ENCODE results near the gene HEMGN.

DNA sequence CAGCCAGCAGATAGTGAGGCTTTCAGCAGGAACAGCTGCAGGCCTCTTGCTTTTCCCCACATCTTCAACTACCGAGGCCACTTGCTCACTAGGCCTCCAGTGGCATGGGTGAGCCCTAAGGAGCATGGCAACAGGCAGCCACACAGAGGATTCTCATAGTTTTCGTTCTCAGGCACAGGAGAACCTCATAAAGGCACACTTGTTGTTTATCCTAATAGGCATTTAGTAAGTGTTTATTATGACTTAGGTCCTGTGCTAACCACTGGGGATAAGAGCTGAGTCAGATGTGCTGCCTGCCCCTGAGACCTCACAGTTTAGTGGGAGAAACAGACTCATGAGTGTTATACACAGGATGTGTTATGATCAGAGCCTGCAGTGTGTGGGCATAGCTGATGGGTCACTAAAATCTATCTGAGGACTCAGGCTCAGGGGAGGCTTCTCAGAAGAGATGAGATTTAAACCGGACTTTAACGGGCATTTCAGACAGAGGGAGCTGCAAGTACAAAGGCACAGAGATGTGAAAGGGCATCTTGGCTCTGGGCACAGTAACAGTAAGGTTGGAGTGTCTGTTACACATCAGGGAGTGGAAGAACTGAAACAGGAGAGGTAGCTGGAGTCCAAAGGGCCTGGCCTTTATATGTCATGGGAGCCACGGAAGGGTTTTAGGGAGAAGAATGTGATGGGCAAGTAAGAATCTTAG lies 21.0 kb upstream of the HEMGN start:
- TF ChIP-seq, protein P1, sequence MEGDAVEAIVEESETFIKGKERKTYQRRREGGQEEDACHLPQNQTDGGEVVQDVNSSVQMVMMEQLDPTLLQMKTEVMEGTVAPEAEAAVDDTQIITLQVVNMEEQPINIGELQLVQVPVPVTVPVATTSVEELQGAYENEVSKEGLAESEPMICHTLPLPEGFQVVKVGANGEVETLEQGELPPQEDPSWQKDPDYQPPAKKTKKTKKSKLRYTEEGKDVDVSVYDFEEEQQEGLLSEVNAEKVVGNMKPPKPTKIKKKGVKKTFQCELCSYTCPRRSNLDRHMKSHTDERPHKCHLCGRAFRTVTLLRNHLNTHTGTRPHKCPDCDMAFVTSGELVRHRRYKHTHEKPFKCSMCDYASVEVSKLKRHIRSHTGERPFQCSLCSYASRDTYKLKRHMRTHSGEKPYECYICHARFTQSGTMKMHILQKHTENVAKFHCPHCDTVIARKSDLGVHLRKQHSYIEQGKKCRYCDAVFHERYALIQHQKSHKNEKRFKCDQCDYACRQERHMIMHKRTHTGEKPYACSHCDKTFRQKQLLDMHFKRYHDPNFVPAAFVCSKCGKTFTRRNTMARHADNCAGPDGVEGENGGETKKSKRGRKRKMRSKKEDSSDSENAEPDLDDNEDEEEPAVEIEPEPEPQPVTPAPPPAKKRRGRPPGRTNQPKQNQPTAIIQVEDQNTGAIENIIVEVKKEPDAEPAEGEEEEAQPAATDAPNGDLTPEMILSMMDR (IDR thresholded peaks at IDR 0.05) = no peak
- TF ChIP-seq POLR2A (IDR thresholded peaks at IDR 0.05) (no peak), EP300 (IDR thresholded peaks at IDR 0.05) (no peak), POLR2AphosphoS5 (IDR thresholded peaks at IDR 0.05) (no peak)

Data from upper lobe of left lung (tissue), 4 donors.